Liver (tissue), 3 donors: Measurements from ENCODE around the gene GRIK2.

Experiments used
- CTCF ChIP-seq: fragments of 150-350 bp; IDR thresholded peaks from 2 replicates; pipeline ENCODE4 v1.5.1; 2017; ENCODE audit warnings: improper control_type of control experiment, low read depth, low read length; ENCODE audit not compliant: missing input control
- EGR1 ChIP-seq, 2 donors: IDR thresholded peaks; 2 replicates each; pipeline ENCODE4 v1.6.1; 2016 to 2018; ENCODE audit warnings: antibody characterized with exemption in 2 of 2, low read depth in 2 of 2
- FOXA1 ChIP-seq: IDR thresholded peaks from 2 replicates; pipeline ENCODE4 v1.6.1; 2016; ENCODE audit warnings: antibody characterized with exemption
- FOXA2 ChIP-seq: IDR thresholded peaks from 2 replicates; pipeline ENCODE4 v1.6.1; 2016; ENCODE audit warnings: antibody characterized with exemption
- GABPA ChIP-seq, 2 donors: IDR thresholded peaks in 1 of 2; conservative IDR thresholded peaks in 1 of 2; 2 replicates each; pipeline ENCODE4 v1.6.1; 2016; ENCODE audit warnings: antibody characterized with exemption in 2 of 2, mild to moderate bottlenecking in 1 of 2, moderate library complexity in 1 of 2
- HNF4G ChIP-seq: IDR thresholded peaks from 2 replicates; pipeline ENCODE4 v1.6.1; 2016; ENCODE audit warnings: antibody characterized with exemption
- JUND ChIP-seq, 2 donors: IDR thresholded peaks; 2 replicates each; pipeline ENCODE4 v1.6.1; 2016; ENCODE audit warnings: antibody characterized with exemption in 2 of 2
- RAD21 ChIP-seq, 2 donors: IDR thresholded peaks; 2 replicates each; pipeline ENCODE4 v1.6.1; 2016; ENCODE audit warnings: antibody characterized with exemption in 2 of 2, mild to moderate bottlenecking in 2 of 2
- REST ChIP-seq: IDR thresholded peaks from 2 replicates; pipeline ENCODE4 v1.6.1; 2016; ENCODE audit warnings: antibody characterized with exemption, mild to moderate bottlenecking
- RXRA ChIP-seq, 2 donors: IDR thresholded peaks; 2 replicates each; pipeline ENCODE4 v1.6.1; 2017 to 2018; ENCODE audit warnings: antibody characterized with exemption in 2 of 2, mild to moderate bottlenecking in 1 of 2
- SP1 ChIP-seq: IDR thresholded peaks from 2 replicates; pipeline ENCODE4 v1.6.1; 2018; ENCODE audit warnings: antibody characterized with exemption, mild to moderate bottlenecking
- YY1 ChIP-seq: IDR thresholded peaks from 2 replicates; pipeline ENCODE4 v1.6.1; 2016; ENCODE audit warnings: antibody characterized with exemption, mild to moderate bottlenecking
- TF ChIP-seq, protein P1 (sequence below): IDR thresholded peaks from 2 replicates; pipeline ENCODE4 v1.6.1; 2016; ENCODE audit warnings: antibody characterized with exemption
- TF ChIP-seq, protein P2 (sequence below): IDR thresholded peaks from 2 replicates; pipeline ENCODE4 v1.6.1; 2016; ENCODE audit warnings: antibody characterized with exemption
- donor health status: healthy.
- donor health status: healthy.

DNA sequence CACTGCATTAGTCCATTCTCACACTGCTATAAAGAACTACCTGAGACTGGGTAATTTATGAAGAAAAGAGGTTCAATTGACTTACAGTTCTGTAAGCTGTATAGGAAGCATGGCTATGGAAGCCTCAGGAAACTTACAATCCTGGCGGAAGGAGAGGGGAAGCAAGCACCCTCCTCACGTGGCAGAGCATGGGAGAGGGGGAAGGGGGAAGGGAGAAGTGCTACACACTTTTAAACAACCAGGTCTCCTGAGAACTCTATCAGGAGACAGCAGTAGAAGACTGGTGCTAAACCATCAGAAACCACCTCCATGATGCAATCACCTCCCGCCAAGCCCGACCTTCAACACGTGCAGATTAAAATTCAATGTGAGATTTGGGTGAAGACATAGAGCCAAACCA is 494.0 kb downstream of the GRIK2 start:
- no peak for TF ChIP-seq CTCF
- no peak for TF ChIP-seq RAD21 (IDR thresholded peaks at IDR 0.05)
- no peak for TF ChIP-seq REST
- TF ChIP-seq, protein P1, sequence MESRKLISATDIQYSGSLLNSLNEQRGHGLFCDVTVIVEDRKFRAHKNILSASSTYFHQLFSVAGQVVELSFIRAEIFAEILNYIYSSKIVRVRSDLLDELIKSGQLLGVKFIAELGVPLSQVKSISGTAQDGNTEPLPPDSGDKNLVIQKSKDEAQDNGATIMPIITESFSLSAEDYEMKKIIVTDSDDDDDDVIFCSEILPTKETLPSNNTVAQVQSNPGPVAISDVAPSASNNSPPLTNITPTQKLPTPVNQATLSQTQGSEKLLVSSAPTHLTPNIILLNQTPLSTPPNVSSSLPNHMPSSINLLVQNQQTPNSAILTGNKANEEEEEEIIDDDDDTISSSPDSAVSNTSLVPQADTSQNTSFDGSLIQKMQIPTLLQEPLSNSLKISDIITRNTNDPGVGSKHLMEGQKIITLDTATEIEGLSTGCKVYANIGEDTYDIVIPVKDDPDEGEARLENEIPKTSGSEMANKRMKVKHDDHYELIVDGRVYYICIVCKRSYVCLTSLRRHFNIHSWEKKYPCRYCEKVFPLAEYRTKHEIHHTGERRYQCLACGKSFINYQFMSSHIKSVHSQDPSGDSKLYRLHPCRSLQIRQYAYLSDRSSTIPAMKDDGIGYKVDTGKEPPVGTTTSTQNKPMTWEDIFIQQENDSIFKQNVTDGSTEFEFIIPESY = no peak
- no peak for TF ChIP-seq EGR1 (IDR thresholded peaks at IDR 0.05; ENCODE audit: low read depth in 2 of 2)
- no peak for TF ChIP-seq FOXA1
- TF ChIP-seq JUND (IDR thresholded peaks at IDR 0.05) = no peak
- no peak for TF ChIP-seq SP1
- TF ChIP-seq, protein P2, sequence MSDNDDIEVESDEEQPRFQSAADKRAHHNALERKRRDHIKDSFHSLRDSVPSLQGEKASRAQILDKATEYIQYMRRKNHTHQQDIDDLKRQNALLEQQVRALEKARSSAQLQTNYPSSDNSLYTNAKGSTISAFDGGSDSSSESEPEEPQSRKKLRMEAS = no peak
- TF ChIP-seq GABPA (IDR thresholded peaks at IDR 0.05 in 1 of 2, conservative IDR thresholded peaks at IDR 0.05 in 1 of 2) = no peak
- TF ChIP-seq FOXA2 = no peak
- TF ChIP-seq YY1 = no peak
- TF ChIP-seq RXRA (IDR thresholded peaks at IDR 0.05) = no peak
- no peak for TF ChIP-seq HNF4G
